HepG2 (cell line): ENCODE results near the gene DTNB. TPM values are rescaled to one million over a fixed set of nuclear protein-coding genes. Genes with fewer than 3 reads are reported as not detected.

Experiments used
- BORCS8-MEF2B ChIP-seq: sonication (generic); formaldehyde crosslinking; IDR thresholded peaks from 2 replicates; pipeline ENCODE4 v1.8.0; 2022; ENCODE audit warnings: mild to moderate bottlenecking, missing genetic modification reagents
- HCFC1 ChIP-seq: fragments of 150-350 bp; IDR thresholded peaks from 2 replicates; pipeline ENCODE4 v1.6.1; 2014; ENCODE audit warnings: low read depth, low read length
- HMG20A ChIP-seq: IDR thresholded peaks from 2 replicates; pipeline ENCODE4 v1.6.1; 2016; ENCODE audit warnings: borderline replicate concordance
- MAFG ChIP-seq: sonication (generic); formaldehyde crosslinking; IDR thresholded peaks from 2 replicates; pipeline ENCODE4 v1.5.1; 2020; ENCODE audit warnings: mild to moderate bottlenecking, missing genetic modification reagents
- MIER3 ChIP-seq: IDR thresholded peaks from 2 replicates; pipeline ENCODE4 v1.6.1; 2016; ENCODE audit warnings: missing compliant biosample characterization, borderline replicate concordance
- MTF1 ChIP-seq: sonication (generic); formaldehyde crosslinking; IDR thresholded peaks from 2 replicates; pipeline ENCODE4 v1.5.0; 2020; ENCODE audit warnings: missing genetic modification reagents
- NFATC3 ChIP-seq: sonication (generic); formaldehyde crosslinking; IDR thresholded peaks from 2 replicates; pipeline ENCODE4 v1.5.1; 2020; ENCODE audit warnings: mild to moderate bottlenecking, missing genetic modification reagents
- NR3C1 ChIP-seq: sonication (generic); formaldehyde crosslinking; IDR thresholded peaks from 2 replicates; pipeline ENCODE4 v1.4.0; 2020; ENCODE audit warnings: missing genetic modification reagents
- PRMT3 ChIP-seq: sonication (generic); formaldehyde crosslinking; IDR thresholded peaks from 2 replicates; pipeline ENCODE4 v1.8.1; 2022; ENCODE audit warnings: low read depth, mild to moderate bottlenecking, moderate library complexity, missing genetic modification reagents, borderline replicate concordance
- SRF ChIP-seq: IDR thresholded peaks from 2 replicates; pipeline ENCODE4 v1.6.1; 2011; ENCODE audit warnings: mild to moderate bottlenecking, low read depth, low read length, moderate library complexity
- ZFP41 ChIP-seq: sonication (generic); formaldehyde crosslinking; IDR thresholded peaks from 2 replicates; pipeline ENCODE4 v1.4.0; 2020; ENCODE audit warnings: mild to moderate bottlenecking, missing genetic modification reagents, borderline replicate concordance
- ZFP82 ChIP-seq: sonication (generic); formaldehyde crosslinking; IDR thresholded peaks from 2 replicates; pipeline ENCODE4 v1.5.1; 2020; ENCODE audit warnings: mild to moderate bottlenecking, missing genetic modification reagents, borderline replicate concordance
- ZNF510 ChIP-seq: sonication (generic); formaldehyde crosslinking; IDR thresholded peaks from 2 replicates; pipeline ENCODE4 v1.4.0; 2020; ENCODE audit warnings: low read depth, mild to moderate bottlenecking, missing genetic modification reagents
- ZSCAN29 ChIP-seq: sonication (generic); formaldehyde crosslinking; conservative IDR thresholded peaks from 2 replicates; pipeline ENCODE4 v1.4.0; 2020; ENCODE audit warnings: mild to moderate bottlenecking, missing genetic modification reagents
- polyA plus RNA-seq, 8 experiments: library from polyadenylated mRNA; depleted of rRNA in 3 of 8; stranded (reverse) in 7 of 8; unstranded in 1 of 8; fragments of >200 nt; fragmentation: Illumina TruSeq in 4 of 8; extraction: Trizol in 4 of 8; gene quantifications; 2 replicates each; pipeline versions ENCODE4 v1.2.1 to v1.2.3, GENCODE V29; 2011 to 2016; ENCODE audit warnings: low read depth in 4 of 8, missing spikeins in 1 of 8, mixed read lengths in 1 of 8; ENCODE audit not compliant: insufficient read depth in 1 of 8
- total RNA-seq, 5 experiments: library from RNA; depleted of rRNA; stranded (reverse); fragments of >200 nt; fragmentation: Illumina TruSeq; extraction: Trizol; gene quantifications; 2 replicates each; pipeline ENCODE4 v1.2.3, GENCODE V29; 2016; ENCODE audit warnings: low read depth in 1 of 5
- TF ChIP-seq, protein P1 (sequence below): sonication (generic); formaldehyde crosslinking; IDR thresholded peaks from 2 replicates; pipeline ENCODE4 v1.4.0; 2020; ENCODE audit warnings: mild to moderate bottlenecking, missing genetic modification reagents
- TF ChIP-seq, protein P2 (sequence below): sonication (generic); formaldehyde crosslinking; IDR thresholded peaks from 2 replicates; pipeline ENCODE4 v1.8.0; 2022; ENCODE audit warnings: mild to moderate bottlenecking, missing genetic modification reagents, moderate library complexity
- TF ChIP-seq, protein P3 (sequence below): sonication (generic); formaldehyde crosslinking; IDR thresholded peaks from 2 replicates; pipeline ENCODE4 v1.8.1; 2023; ENCODE audit warnings: missing genetic modification reagents, mild to moderate bottlenecking, borderline replicate concordance
- TF ChIP-seq, protein P4 (sequence below): sonication (generic); formaldehyde crosslinking; IDR thresholded peaks from 2 replicates; pipeline ENCODE4 v1.5.0; 2020; ENCODE audit warnings: mild to moderate bottlenecking, missing genetic modification reagents, borderline replicate concordance
- TF ChIP-seq, protein P5 (sequence below): sonication (generic); formaldehyde crosslinking; IDR thresholded peaks from 2 replicates; pipeline ENCODE4 v1.5.0; 2020; ENCODE audit warnings: missing genetic modification reagents
- TF ChIP-seq, protein P6 (sequence below): sonication (generic); formaldehyde crosslinking; IDR thresholded peaks from 2 replicates; pipeline ENCODE4 v1.8.0; 2022; ENCODE audit warnings: mild to moderate bottlenecking, missing genetic modification reagents, borderline replicate concordance
- TF ChIP-seq, protein P7 (sequence below): IDR thresholded peaks from 2 replicates; pipeline ENCODE4 v1.6.1; 2018; ENCODE audit warnings: missing genetic modification reagents

DTNB gene
- total and polyA plus RNA-seq, 2 of the 13 experiments (the other 11 are each of a cell fraction or from before 2014, with no cell fraction given), result 14.4 to 23.9 TPM

DNA sequence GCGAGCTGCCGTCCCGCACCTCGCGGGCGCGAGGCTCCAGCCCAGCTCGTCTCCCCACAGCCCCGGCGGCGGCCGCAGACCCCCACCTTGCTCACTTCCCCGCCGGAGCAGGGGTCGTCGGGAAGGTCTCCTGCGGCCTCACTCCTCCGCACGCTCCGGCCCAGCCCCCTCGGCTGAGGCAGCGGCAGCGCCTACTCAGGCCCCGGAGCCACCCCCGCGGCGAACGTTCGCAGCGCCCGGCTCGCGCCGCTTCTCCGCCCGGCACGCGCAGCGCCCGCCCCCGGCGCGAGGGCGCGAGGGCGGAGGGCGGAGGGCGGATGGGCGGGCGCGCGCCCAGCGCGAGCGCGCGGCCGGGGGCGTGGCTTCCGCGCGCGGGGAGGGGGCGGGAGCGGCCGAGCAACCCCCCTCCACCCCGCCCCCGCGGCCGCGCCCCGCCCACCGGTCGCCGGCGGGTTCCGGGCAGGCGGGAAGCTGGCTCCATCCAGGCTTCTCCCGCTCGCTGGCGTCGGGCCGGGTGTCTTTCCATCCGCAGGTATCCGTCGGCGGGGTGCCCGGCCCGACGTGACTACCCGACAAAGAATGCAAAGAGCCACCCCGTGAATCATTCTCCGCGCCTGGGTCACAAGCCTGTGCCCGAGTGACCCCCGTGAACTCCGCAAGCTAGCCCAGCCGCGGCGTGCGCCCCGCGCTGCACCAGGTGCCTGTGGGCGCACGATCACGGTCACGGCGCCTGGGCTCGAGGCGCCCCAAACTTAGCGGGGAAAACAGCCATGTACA, at the start of gene DTNB (continued):
- TF ChIP-seq, protein P1, sequence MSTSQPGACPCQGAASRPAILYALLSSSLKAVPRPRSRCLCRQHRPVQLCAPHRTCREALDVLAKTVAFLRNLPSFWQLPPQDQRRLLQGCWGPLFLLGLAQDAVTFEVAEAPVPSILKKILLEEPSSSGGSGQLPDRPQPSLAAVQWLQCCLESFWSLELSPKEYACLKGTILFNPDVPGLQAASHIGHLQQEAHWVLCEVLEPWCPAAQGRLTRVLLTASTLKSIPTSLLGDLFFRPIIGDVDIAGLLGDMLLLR (CRISPR knock-in tag), result no peak
- TF ChIP-seq HMG20A, result no peak
- no peak for TF ChIP-seq ZSCAN29
- no peak for TF ChIP-seq SRF
- no peak; the same call in 1 of the 2 replicates for TF ChIP-seq MTF1
- TF ChIP-seq NFATC3 (CRISPR knock-in tag), result no peak
- no peak for TF ChIP-seq MAFG
- TF ChIP-seq ZFP41 (CRISPR knock-in tag), result no peak
- TF ChIP-seq NR3C1 (CRISPR knock-in tag), result 0 out of 2 replicates have a peak, but pooled peaks have one; percentile 69
- TF ChIP-seq, protein P2, sequence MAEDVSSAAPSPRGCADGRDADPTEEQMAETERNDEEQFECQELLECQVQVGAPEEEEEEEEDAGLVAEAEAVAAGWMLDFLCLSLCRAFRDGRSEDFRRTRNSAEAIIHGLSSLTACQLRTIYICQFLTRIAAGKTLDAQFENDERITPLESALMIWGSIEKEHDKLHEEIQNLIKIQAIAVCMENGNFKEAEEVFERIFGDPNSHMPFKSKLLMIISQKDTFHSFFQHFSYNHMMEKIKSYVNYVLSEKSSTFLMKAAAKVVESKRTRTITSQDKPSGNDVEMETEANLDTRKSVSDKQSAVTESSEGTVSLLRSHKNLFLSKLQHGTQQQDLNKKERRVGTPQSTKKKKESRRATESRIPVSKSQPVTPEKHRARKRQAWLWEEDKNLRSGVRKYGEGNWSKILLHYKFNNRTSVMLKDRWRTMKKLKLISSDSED (CRISPR knock-in tag), result no peak
- TF ChIP-seq BORCS8-MEF2B (CRISPR knock-in tag), result peak; percentile 52; the same call in 1 of the 2 replicates
- TF ChIP-seq, protein P3, sequence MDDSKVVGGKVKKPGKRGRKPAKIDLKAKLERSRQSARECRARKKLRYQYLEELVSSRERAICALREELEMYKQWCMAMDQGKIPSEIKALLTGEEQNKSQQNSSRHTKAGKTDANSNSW (CRISPR knock-in tag), result no peak; the same call in 1 of the 2 replicates
- TF ChIP-seq PRMT3 (CRISPR knock-in tag), result no peak
- peak; percentile 98; the same call in 1 of the 2 replicates for TF ChIP-seq ZFP82 (CRISPR knock-in tag)
- TF ChIP-seq, protein P4, sequence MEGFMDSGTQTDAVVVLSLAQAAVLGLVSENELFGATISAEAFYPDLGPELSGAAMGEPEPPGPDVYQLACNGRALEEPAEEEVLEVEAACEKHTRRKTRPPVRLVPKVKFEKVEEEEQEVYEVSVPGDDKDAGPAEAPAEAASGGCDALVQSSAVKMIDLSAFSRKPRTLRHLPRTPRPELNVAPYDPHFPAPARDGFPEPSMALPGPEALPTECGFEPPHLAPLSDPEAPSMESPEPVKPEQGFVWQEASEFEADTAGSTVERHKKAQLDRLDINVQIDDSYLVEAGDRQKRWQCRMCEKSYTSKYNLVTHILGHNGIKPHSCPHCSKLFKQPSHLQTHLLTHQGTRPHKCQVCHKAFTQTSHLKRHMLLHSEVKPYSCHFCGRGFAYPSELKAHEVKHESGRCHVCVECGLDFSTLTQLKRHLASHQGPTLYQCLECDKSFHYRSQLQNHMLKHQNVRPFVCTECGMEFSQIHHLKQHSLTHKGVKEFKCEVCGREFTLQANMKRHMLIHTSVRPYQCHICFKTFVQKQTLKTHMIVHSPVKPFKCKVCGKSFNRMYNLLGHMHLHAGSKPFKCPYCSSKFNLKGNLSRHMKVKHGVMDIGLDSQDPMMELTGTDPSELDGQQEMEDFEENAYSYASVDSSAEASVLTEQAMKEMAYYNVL (CRISPR knock-in tag), result no peak
- TF ChIP-seq, protein P5, sequence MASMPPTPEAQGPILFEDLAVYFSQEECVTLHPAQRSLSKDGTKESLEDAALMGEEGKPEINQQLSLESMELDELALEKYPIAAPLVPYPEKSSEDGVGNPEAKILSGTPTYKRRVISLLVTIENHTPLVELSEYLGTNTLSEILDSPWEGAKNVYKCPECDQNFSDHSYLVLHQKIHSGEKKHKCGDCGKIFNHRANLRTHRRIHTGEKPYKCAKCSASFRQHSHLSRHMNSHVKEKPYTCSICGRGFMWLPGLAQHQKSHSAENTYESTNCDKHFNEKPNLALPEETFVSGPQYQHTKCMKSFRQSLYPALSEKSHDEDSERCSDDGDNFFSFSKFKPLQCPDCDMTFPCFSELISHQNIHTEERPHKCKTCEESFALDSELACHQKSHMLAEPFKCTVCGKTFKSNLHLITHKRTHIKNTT (CRISPR knock-in tag), result no peak
- no peak for TF ChIP-seq HCFC1
- no peak for TF ChIP-seq ZNF510 (CRISPR knock-in tag)
- TF ChIP-seq, protein P6, sequence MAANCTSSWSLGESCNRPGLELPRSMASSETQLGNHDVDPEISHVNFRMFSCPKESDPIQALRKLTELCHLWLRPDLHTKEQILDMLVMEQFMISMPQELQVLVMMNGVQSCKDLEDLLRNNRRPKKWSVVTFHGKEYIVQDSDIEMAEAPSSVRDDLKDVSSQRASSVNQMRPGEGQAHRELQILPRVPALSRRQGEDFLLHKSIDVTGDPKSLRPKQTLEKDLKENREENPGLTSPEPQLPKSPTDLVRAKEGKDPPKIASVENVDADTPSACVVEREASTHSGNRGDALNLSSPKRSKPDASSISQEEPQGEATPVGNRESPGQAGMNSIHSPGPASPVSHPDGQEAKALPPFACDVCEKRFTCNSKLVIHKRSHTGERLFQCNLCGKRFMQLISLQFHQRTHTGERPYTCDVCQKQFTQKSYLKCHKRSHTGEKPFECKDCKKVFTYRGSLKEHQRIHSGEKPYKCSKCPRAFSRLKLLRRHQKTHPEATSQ (CRISPR knock-in tag), result peak; percentile 24; the same call in 1 of the 2 replicates
- TF ChIP-seq, protein P7, sequence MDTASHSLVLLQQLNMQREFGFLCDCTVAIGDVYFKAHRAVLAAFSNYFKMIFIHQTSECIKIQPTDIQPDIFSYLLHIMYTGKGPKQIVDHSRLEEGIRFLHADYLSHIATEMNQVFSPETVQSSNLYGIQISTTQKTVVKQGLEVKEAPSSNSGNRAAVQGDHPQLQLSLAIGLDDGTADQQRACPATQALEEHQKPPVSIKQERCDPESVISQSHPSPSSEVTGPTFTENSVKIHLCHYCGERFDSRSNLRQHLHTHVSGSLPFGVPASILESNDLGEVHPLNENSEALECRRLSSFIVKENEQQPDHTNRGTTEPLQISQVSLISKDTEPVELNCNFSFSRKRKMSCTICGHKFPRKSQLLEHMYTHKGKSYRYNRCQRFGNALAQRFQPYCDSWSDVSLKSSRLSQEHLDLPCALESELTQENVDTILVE (CRISPR knock-in tag), result no peak
- no peak for TF ChIP-seq MIER3
